ENCODE data around the gene SERPINA3. TPM values are rescaled to one million over a fixed set of nuclear protein-coding genes. Genes with fewer than 3 reads are reported as not detected.

The SERPINA3 gene
- total RNA-seq, 1 experiment from 2014 or later, result 3.5 TPM

GRCh38 chr14:94562941-94563883, 49.0 kb upstream of the SERPINA3 start (continued):
- TF ChIP-seq USF1 (CRISPR knock-in tag; IDR thresholded peaks at IDR 0.05), result no peak
- TF ChIP-seq, protein P1, sequence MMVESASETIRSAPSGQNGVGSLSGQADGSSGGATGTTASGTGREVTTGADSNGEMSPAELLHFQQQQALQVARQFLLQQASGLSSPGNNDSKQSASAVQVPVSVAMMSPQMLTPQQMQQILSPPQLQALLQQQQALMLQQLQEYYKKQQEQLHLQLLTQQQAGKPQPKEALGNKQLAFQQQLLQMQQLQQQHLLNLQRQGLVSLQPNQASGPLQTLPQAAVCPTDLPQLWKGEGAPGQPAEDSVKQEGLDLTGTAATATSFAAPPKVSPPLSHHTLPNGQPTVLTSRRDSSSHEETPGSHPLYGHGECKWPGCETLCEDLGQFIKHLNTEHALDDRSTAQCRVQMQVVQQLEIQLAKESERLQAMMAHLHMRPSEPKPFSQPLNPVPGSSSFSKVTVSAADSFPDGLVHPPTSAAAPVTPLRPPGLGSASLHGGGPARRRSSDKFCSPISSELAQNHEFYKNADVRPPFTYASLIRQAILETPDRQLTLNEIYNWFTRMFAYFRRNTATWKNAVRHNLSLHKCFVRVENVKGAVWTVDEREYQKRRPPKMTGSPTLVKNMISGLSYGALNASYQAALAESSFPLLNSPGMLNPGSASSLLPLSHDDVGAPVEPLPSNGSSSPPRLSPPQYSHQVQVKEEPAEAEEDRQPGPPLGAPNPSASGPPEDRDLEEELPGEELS (CRISPR knock-in tag; IDR thresholded peaks at IDR 0.05), result no peak
- TF ChIP-seq, protein P2, sequence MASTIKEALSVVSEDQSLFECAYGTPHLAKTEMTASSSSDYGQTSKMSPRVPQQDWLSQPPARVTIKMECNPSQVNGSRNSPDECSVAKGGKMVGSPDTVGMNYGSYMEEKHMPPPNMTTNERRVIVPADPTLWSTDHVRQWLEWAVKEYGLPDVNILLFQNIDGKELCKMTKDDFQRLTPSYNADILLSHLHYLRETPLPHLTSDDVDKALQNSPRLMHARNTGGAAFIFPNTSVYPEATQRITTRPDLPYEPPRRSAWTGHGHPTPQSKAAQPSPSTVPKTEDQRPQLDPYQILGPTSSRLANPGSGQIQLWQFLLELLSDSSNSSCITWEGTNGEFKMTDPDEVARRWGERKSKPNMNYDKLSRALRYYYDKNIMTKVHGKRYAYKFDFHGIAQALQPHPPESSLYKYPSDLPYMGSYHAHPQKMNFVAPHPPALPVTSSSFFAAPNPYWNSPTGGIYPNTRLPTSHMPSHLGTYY (CRISPR knock-in tag; IDR thresholded peaks at IDR 0.05), result no peak
- no peak for TF ChIP-seq HMGA2 (CRISPR knock-in tag; IDR thresholded peaks at IDR 0.05)
- TF ChIP-seq JUN (CRISPR knock-in tag; IDR thresholded peaks at IDR 0.05), result no peak
- no peak for TF ChIP-seq ZNF532 (CRISPR knock-in tag; IDR thresholded peaks at IDR 0.05; ENCODE audit: borderline replicate concordance)
- no peak for TF ChIP-seq NR1H2 (CRISPR knock-in tag; IDR thresholded peaks at IDR 0.05)

DNA sequence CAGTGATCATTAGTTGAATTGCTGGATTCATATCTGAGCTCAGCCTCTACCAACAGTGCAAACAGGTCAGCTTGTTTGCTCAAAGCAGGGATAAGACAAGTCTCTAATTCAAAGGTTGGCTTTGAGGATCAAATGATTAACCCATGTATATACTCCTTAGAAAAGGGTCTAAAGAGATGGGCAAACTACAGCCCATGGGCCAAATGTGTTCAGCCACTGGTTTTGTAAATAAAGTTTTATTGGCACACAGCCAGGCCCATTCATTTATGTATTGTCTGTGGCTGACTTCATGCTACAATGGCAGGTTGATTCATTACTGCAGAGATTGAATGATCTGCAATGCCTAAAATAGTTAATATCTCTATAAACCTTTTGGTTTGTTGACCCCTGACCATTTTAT, 47.8 kb upstream of the SERPINA3 start:
- H3K36me3 Mint-ChIP-seq, result no peaks in the 10 kb centered on the region
- no peak overlapping the region for H3K4me3 Mint-ChIP-seq
- ChIA-PET POLR2A (no interaction called here), CTCF (interaction anchor here (1.5 kb wide), 1 partner anchor 130 kb away, joined by 3 read pairs; no protein-coding TSS in a partner anchor)
- H3K27ac Mint-ChIP-seq, result no peak overlapping the region
- no peaks in the 10 kb centered on the region; the same call in 1 of the 2 replicates for H3K27me3 Mint-ChIP-seq (ENCODE audit: low read depth)
- no peaks in the 10 kb centered on the region for H3K9me3 Mint-ChIP-seq
- TF ChIP-seq, protein P3, sequence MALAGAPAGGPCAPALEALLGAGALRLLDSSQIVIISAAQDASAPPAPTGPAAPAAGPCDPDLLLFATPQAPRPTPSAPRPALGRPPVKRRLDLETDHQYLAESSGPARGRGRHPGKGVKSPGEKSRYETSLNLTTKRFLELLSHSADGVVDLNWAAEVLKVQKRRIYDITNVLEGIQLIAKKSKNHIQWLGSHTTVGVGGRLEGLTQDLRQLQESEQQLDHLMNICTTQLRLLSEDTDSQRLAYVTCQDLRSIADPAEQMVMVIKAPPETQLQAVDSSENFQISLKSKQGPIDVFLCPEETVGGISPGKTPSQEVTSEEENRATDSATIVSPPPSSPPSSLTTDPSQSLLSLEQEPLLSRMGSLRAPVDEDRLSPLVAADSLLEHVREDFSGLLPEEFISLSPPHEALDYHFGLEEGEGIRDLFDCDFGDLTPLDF (CRISPR knock-in tag; IDR thresholded peaks at IDR 0.05), result no peak
- TF ChIP-seq RORB (CRISPR knock-in tag; IDR thresholded peaks at IDR 0.05) (no peak), GRHL2 (CRISPR knock-in tag; IDR thresholded peaks at IDR 0.05; ENCODE audit: insufficient replicate concordance, severe bottlenecking) (no peak)
- H3K4me1 Mint-ChIP-seq, result no peaks in the 10 kb centered on the region
- no peak for ATAC-seq
- DNase-seq (ENCODE audit: low spot score), result no peak

GRCh38 chr14:94568186-94568585, 44.0 kb upstream of the SERPINA3 start:
- no peaks in the 10 kb centered on the region for H3K9me3 Mint-ChIP-seq

More at GRCh38 chr14:94568186-94568585, 44.0 kb upstream of the SERPINA3 start:
- POLR2A ChIA-PET, result no interaction called here
- DNase-seq (ENCODE audit: low spot score) (no peak), ATAC-seq (no peak)
- Mint-ChIP-seq H3K27ac (no peak overlapping the region), H3K27me3 (ENCODE audit: low read depth) (no peaks in the 10 kb centered on the region; the same call in 1 of the 2 replicates), H3K36me3 (no peaks in the 10 kb centered on the region), H3K4me1 (no peaks in the 10 kb centered on the region), H3K4me3 (no peak overlapping the region)
- CTCF ChIA-PET, result no interaction called here
- TF ChIP-seq, protein P4, sequence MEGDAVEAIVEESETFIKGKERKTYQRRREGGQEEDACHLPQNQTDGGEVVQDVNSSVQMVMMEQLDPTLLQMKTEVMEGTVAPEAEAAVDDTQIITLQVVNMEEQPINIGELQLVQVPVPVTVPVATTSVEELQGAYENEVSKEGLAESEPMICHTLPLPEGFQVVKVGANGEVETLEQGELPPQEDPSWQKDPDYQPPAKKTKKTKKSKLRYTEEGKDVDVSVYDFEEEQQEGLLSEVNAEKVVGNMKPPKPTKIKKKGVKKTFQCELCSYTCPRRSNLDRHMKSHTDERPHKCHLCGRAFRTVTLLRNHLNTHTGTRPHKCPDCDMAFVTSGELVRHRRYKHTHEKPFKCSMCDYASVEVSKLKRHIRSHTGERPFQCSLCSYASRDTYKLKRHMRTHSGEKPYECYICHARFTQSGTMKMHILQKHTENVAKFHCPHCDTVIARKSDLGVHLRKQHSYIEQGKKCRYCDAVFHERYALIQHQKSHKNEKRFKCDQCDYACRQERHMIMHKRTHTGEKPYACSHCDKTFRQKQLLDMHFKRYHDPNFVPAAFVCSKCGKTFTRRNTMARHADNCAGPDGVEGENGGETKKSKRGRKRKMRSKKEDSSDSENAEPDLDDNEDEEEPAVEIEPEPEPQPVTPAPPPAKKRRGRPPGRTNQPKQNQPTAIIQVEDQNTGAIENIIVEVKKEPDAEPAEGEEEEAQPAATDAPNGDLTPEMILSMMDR (IDR thresholded peaks at IDR 0.05), result no peak
- TF ChIP-seq ZNF263 (CRISPR knock-in tag; IDR thresholded peaks at IDR 0.05; ENCODE audit: low read depth), result no peak
- TF ChIP-seq, protein P5, sequence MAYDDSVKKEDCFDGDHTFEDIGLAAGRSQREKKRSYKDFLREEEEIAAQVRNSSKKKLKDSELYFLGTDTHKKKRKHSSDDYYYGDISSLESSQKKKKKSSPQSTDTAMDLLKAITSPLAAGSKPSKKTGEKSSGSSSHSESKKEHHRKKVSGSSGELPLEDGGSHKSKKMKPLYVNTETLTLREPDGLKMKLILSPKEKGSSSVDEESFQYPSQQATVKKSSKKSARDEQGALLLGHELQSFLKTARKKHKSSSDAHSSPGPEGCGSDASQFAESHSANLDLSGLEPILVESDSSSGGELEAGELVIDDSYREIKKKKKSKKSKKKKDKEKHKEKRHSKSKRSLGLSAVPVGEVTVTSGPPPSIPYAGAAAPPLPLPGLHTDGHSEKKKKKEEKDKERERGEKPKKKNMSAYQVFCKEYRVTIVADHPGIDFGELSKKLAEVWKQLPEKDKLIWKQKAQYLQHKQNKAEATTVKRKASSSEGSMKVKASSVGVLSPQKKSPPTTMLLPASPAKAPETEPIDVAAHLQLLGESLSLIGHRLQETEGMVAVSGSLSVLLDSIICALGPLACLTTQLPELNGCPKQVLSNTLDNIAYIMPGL (CRISPR knock-in tag; IDR thresholded peaks at IDR 0.05), result no peak
- TF ChIP-seq ZNF512 (CRISPR knock-in tag; IDR thresholded peaks at IDR 0.05; ENCODE audit: borderline replicate concordance), result no peak
